Right lobe of liver (tissue), 6 donors: Measurements from ENCODE around the gene HPS3. TPM values are rescaled to one million over a fixed set of nuclear protein-coding genes. Genes with fewer than 3 reads are reported as not detected.
A peak's percentile ranks its signal among the peaks of the same experiment; 100 is the strongest.

ENCODE experiments used
- ATAC-seq, 4 donors: fragments of 200-7000 bp; cut with Tn5 transposase; one replicate each; pipeline ENCODE4 v1.9.1; 2020; ENCODE audit warnings: mild to moderate bottlenecking in 4 of 4, moderate library complexity in 4 of 4
- DNase-seq, 3 donors: peaks; one replicate each; pipeline ENCODE4 v3.0.0-alpha.2; 2020
- H3K27ac ChIP-seq, 3 donors: fragments of 200-600 bp; one replicate each; pipeline ENCODE4 v1.8.0; 2022
- H3K27me3 ChIP-seq, 2 donors: fragments of 200-600 bp; one replicate each; pipeline ENCODE4 v1.8.0; 2022
- H3K36me3 ChIP-seq, 4 donors: fragments of 200-600 bp; sonication (generic) in 1 of 4; one replicate each; pipeline versions ENCODE4 v1.5.1 to v1.8.0; 2017 to 2022; ENCODE audit warnings: control low read depth in 1 of 4
- H3K4me1 ChIP-seq, 4 donors: fragments of 200-600 bp; sonication (generic) in 1 of 4; one replicate each; pipeline versions ENCODE4 v1.5.1 to v1.8.0; 2017 to 2022; ENCODE audit warnings: control low read depth in 1 of 4
- H3K4me3 ChIP-seq, 3 donors: fragments of 200-600 bp; one replicate each; pipeline ENCODE4 v1.8.0; 2022
- H3K9me3 ChIP-seq, 4 donors: fragments of 200-600 bp; sonication (generic) in 1 of 4; one replicate each; pipeline versions ENCODE4 v1.5.1 to v1.8.0; 2017 to 2022; ENCODE audit warnings: control low read depth in 1 of 4
- CTCF ChIP-seq, 4 donors: fragments of 200-600 bp in 3 of 4; fragments of 450-650 bp in 1 of 4; IDR thresholded peaks; one replicate each; pipeline versions ENCODE4 v1.5.1 to v1.8.0; 2016 to 2022; ENCODE audit warnings: antibody characterized with exemption in 4 of 4, mild to moderate bottlenecking in 2 of 4
- POLR2A ChIP-seq: fragments of 450-650 bp; IDR thresholded peaks from one replicate; pipeline ENCODE4 v1.6.1; 2017; ENCODE audit warnings: antibody characterized with exemption, mild to moderate bottlenecking
- WGBS: methylation state at CpG from one replicate; pipeline ENCODE4 v1.1.6; 2018; ENCODE audit warnings: low coverage, low lambda C conversion rate; ENCODE audit not compliant: insufficient coverage; ENCODE audit errors: missing lambda C conversion rate; 5-methylcytosine and 5-hydroxymethylcytosine counted together
- intact Hi-C, 2 donors: fragments of 100-400 bp; cut with DNase I; formaldehyde crosslinking; loops; one replicate each; pipeline versions ENCODE4 v1.11.2 to v1.14.1; 2022
- total RNA-seq, 6 experiments: library from RNA; depleted of rRNA in 2 of 6; stranded (reverse); fragments of >200 nt in 2 of 6; fragmentation: NEBNext Ultra II Directional in 3 of 6; extraction: Animal tissue kit (Norgen Biotek cat#: 25700) in 3 of 6; gene quantifications; one replicate each; pipeline versions ENCODE4 v1.1.0 to v1.2.4, GENCODE V29; 2016 to 2023
- donor health status: DM: no; HTN: yes; CAD: no.
- donor health status: DM: no; HTN: no; CAD: no.
- donor health status: DM: no; HTN: no; CAD: no.
- donor health status: DM: no; HTN: yes; CAD: no.
- donor health status: DM: no; HTN: yes; CAD: no.

HPS3 gene
- total RNA-seq, 6 experiments from 2014 or later, result 4.2 to 8.5 (median 6.3) TPM

GRCh38 chr3:149209431-149209830 is 80.0 kb downstream of the HPS3 start:
- H3K27ac ChIP-seq, result no peak overlapping the region
- H3K9me3 ChIP-seq, result no peaks in the 10 kb centered on the region
- no peak for TF ChIP-seq POLR2A
- TF ChIP-seq CTCF (IDR thresholded peaks at IDR 0.05), result no peak
- DNase-seq (no peak), ATAC-seq (no peak)
- H3K4me1 ChIP-seq, result peaks cover 0 to 24% (median 6%) of the 10 kb centered on the region in 4 donors
- H3K4me3 ChIP-seq, result no peak overlapping the region
- intact Hi-C loops, result no loop called here
- H3K36me3 ChIP-seq, result peaks cover 4 to 83% (median 43%) of the 10 kb centered on the region in 4 donors
- WGBS, result 84% methylated on average over 4 of the region's 4 CpGs
- no peaks in the 10 kb centered on the region for H3K27me3 ChIP-seq

- WGBS, result 46% methylated on average over 1 of the region's 1 CpG
- DNase-seq (no peak), ATAC-seq (no peak)
- no peak overlapping the region for H3K4me3 ChIP-seq
- peak overlapping the region in 1 of 3 donors; percentile 6 for H3K27ac ChIP-seq
- intact Hi-C loops, result no loop called here
- H3K36me3 ChIP-seq, result peaks cover 2 to 53% (median 29%) of the 10 kb centered on the region in 4 donors
- TF ChIP-seq POLR2A (no peak), CTCF (IDR thresholded peaks at IDR 0.05) (no peak)
- peaks cover 0 to 24% (median 6%) of the 10 kb centered on the region in 4 donors for H3K4me1 ChIP-seq
- H3K9me3 ChIP-seq, result no peaks in the 10 kb centered on the region
- H3K27me3 ChIP-seq, result no peaks in the 10 kb centered on the region
These were observed 82.9 kb downstream of the HPS3 start for GRCh38 chr3:149212386-149212785.

- peak overlapping the region; percentile 7 to 94 (median 89) for H3K27ac ChIP-seq
- intact Hi-C loops, result no loop called here
- peaks cover 0 to 24% (median 6%) of the 10 kb centered on the region in 4 donors for H3K4me1 ChIP-seq
- no peak for TF ChIP-seq CTCF (IDR thresholded peaks at IDR 0.05)
- peak; percentile 18 for TF ChIP-seq POLR2A
- peaks cover 0 to 30% (median 14%) of the 10 kb centered on the region in 4 donors for H3K36me3 ChIP-seq
- no peaks in the 10 kb centered on the region for H3K27me3 ChIP-seq
- no peaks in the 10 kb centered on the region for H3K9me3 ChIP-seq
- peak overlapping the region in 2 of 3 donors; percentile 61 to 63 for H3K4me3 ChIP-seq
- peak in 1 of 3 donors; percentile 73 for DNase-seq
- 36% methylated on average over 1 of the region's 1 CpG for WGBS
- ATAC-seq, result peak; percentile 20 to 78 (median 64)
These were observed 85.3 kb downstream of the HPS3 start for GRCh38 chr3:149214702-149215101.

GRCh38 chr3:149215515-149215914 is 86.1 kb downstream of the HPS3 start:
- Histone ChIP-seq H3K36me3 (peaks cover 0 to 22% (median 10%) of the 10 kb centered on the region in 4 donors), H3K27me3 (no peaks in the 10 kb centered on the region), H3K27ac (peak overlapping the region; percentile 89 to 94 (median 89)), H3K4me3 (peak overlapping the region; percentile 10 to 63 (median 61)), H3K9me3 (no peaks in the 10 kb centered on the region), H3K4me1 (peaks cover 0 to 22% (median 4%) of the 10 kb centered on the region in 4 donors)
- intact Hi-C loops, result no loop called here
- DNase-seq (no peak), ATAC-seq (peak; percentile 2 to 60 (median 31))
- TF ChIP-seq CTCF (IDR thresholded peaks at IDR 0.05) (no peak), POLR2A (no peak)
- WGBS, result 8% methylated on average over 2 of the region's 2 CpGs
